Neuronal stem cell (in vitro differentiated cells): ENCODE results near the gene CD3D.

Source experiments
- DNase-seq: peaks from one replicate; pipeline ENCODE4 v3.0.0-alpha.2; 2013; ENCODE audit warnings: low spot score
- H2AFZ ChIP-seq: one replicate; pipeline ENCODE4 v1.6.1; 2013; ENCODE audit warnings: mild to moderate bottlenecking, low read length, inconsistent platforms
- H2AK5ac ChIP-seq: 2 replicates; pipeline ENCODE4 v1.6.1; 2013; ENCODE audit warnings: low read depth, mild to moderate bottlenecking, inconsistent platforms, low read length, moderate library complexity, mixed read lengths
- H2BK120ac ChIP-seq: 2 replicates; pipeline ENCODE4 v1.6.1; 2013; ENCODE audit warnings: low read depth, mild to moderate bottlenecking, inconsistent platforms, low read length, moderate library complexity, mixed read lengths
- H2BK12ac ChIP-seq: one replicate; pipeline ENCODE4 v1.6.1; 2013; ENCODE audit warnings: low read length, inconsistent platforms
- H2BK15ac ChIP-seq: 2 replicates; pipeline ENCODE4 v1.6.1; 2013; ENCODE audit warnings: mild to moderate bottlenecking, low read length, inconsistent platforms, mixed read lengths
- H2BK5ac ChIP-seq: one replicate; pipeline ENCODE4 v1.6.1; 2013; ENCODE audit warnings: inconsistent platforms, mild to moderate bottlenecking, low read length, moderate library complexity
- H3K14ac ChIP-seq: one replicate; pipeline ENCODE4 v1.6.1; 2013; ENCODE audit warnings: low read length, inconsistent platforms
- H3K18ac ChIP-seq: 2 replicates; pipeline ENCODE4 v1.6.1; 2013; ENCODE audit warnings: low read length, inconsistent platforms
- H3K23ac ChIP-seq: 2 replicates; pipeline ENCODE4 v1.6.1; 2013; ENCODE audit warnings: low read depth, mild to moderate bottlenecking, mixed read lengths, low read length, inconsistent platforms; ENCODE audit not compliant: poor library complexity
- H3K27ac ChIP-seq: replicated peaks from 3 replicates; pipeline ENCODE4 v1.5.1; 2013; ENCODE audit warnings: low read length, inconsistent platforms
- H3K27me3 ChIP-seq, 3 experiments: 2 replicates each; pipeline ENCODE4 v1.6.1; 2013; ENCODE audit warnings: low read length in 3 of 3, mild to moderate bottlenecking in 2 of 3, inconsistent platforms in 1 of 3, low read depth in 1 of 3, mixed read lengths in 1 of 3, moderate library complexity in 1 of 3; ENCODE audit not compliant: control insufficient read depth in 3 of 3, insufficient read depth in 3 of 3
- H3K36me3 ChIP-seq, 2 donors: replicated peaks in 1 of 2; 2 replicates each; pipeline ENCODE4 v1.6.1; 2013; ENCODE audit warnings: low read length in 2 of 2; ENCODE audit not compliant: control insufficient read depth in 2 of 2, insufficient read depth in 2 of 2
- H3K4ac ChIP-seq: 2 replicates; pipeline ENCODE4 v1.6.1; 2013; ENCODE audit warnings: inconsistent platforms, mild to moderate bottlenecking, low read length, moderate library complexity
- H3K4me1 ChIP-seq, 2 donors: 1 replicate in 1 of 2; 2 replicates in 1 of 2; pipeline ENCODE4 v1.6.1; 2013; ENCODE audit warnings: low read length in 2 of 2, low read depth in 1 of 2; ENCODE audit not compliant: control insufficient read depth in 2 of 2, insufficient read depth in 1 of 2
- H3K4me2 ChIP-seq: one replicate; pipeline ENCODE4 v1.6.1; 2013; ENCODE audit warnings: mild to moderate bottlenecking, low read length, inconsistent platforms; ENCODE audit not compliant: insufficient read depth, poor library complexity, severe bottlenecking
- H3K4me3 ChIP-seq, 2 donors: 2 replicates each; pipeline ENCODE4 v1.5.1; 2013; ENCODE audit warnings: low read length in 2 of 2, mild to moderate bottlenecking in 2 of 2, inconsistent platforms in 1 of 2, moderate library complexity in 1 of 2
- H3K79me1 ChIP-seq: one replicate; pipeline ENCODE4 v1.6.1; 2013; ENCODE audit warnings: low read depth, mild to moderate bottlenecking, inconsistent platforms, low read length, moderate library complexity
- H3K9ac ChIP-seq: one replicate; pipeline ENCODE4 v1.6.1; 2013; ENCODE audit warnings: mild to moderate bottlenecking, low read depth, low read length, inconsistent platforms; ENCODE audit not compliant: poor library complexity
- H3K9me3 ChIP-seq, 2 donors: replicated peaks in 1 of 2; 2 replicates each; pipeline versions ENCODE3 to v1.6.1; 2013; ENCODE audit warnings: low read length in 2 of 2, mild to moderate bottlenecking in 2 of 2, inconsistent platforms in 1 of 2, low read depth in 1 of 2, mixed read lengths in 1 of 2, moderate library complexity in 1 of 2; ENCODE audit not compliant: control insufficient read depth in 2 of 2, insufficient read depth in 1 of 2
- H4K8ac ChIP-seq: one replicate; pipeline ENCODE4 v1.6.1; 2013; ENCODE audit warnings: low read depth, mild to moderate bottlenecking, inconsistent platforms, low read length, moderate library complexity
- H4K91ac ChIP-seq: one replicate; pipeline ENCODE4 v1.6.1; 2013; ENCODE audit warnings: low read length, low read depth, mild to moderate bottlenecking, inconsistent platforms; ENCODE audit not compliant: poor library complexity
- WGBS, 2 donors: extraction: QIAGEN DNeasy Blood & Tissue Kit; methylation state at CpG; one replicate each; pipeline ENCODE4 v1.1.7; 2013; ENCODE audit warnings: missing lambda C conversion rate in 2 of 2, mixed read lengths in 1 of 2; ENCODE audit not compliant: insufficient read length in 2 of 2, insufficient replicate concordance in 1 of 2; ENCODE audit errors: extremely low coverage in 2 of 2; 5-methylcytosine and 5-hydroxymethylcytosine counted together

CD3D gene

DNA sequence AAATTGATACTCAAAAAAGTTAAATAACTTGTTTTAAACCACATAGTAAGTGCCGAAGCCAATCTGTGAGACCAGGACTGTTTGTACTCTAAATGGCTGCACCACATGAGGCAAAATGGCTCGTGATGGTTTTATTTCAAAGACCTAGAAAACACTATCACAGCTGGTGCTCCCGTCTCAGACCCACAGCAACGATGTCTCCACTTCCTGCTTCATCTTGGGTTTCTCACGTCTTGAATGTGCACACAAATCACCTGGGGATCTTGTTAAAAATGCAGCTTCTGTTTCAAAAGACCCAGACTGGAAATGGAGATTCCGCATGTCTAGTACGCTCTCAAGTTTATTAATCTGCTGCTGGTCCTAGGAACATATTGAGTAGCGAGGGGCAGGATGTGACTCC, 36.8 kb downstream of the CD3D start:
- no peak overlapping the region for H2BK15ac ChIP-seq
- no peak overlapping the region for H4K91ac ChIP-seq
- H3K36me3 ChIP-seq = no peaks in the 10 kb centered on the region
- no peak overlapping the region for H3K9ac ChIP-seq
- H2AK5ac ChIP-seq = no peak overlapping the region
- no peak overlapping the region for H4K8ac ChIP-seq
- peak overlapping the region; percentile 62 for H2AFZ ChIP-seq
- DNase-seq = no peak
- H3K4me2 ChIP-seq = no peak overlapping the region
- no peak overlapping the region for H3K4ac ChIP-seq
- no peak overlapping the region for H2BK5ac ChIP-seq
- no peak overlapping the region for H3K4me3 ChIP-seq
- H3K27ac ChIP-seq = no peak overlapping the region
- H3K4me1 ChIP-seq = no peaks in the 10 kb centered on the region
- WGBS, 2 donors = no CpG with 5 or more reads among the region's 8 CpGs
- no peak overlapping the region for H3K18ac ChIP-seq
- no peak overlapping the region for H3K14ac ChIP-seq
- H3K9me3 ChIP-seq = no peaks in the 10 kb centered on the region
- H3K79me1 ChIP-seq = no peaks in the 10 kb centered on the region
- H3K23ac ChIP-seq = no peak overlapping the region
- peaks cover 0 to 41% (median 0%) of the 10 kb centered on the region in 3 experiments for H3K27me3 ChIP-seq
- H2BK12ac ChIP-seq = no peak overlapping the region
- no peak overlapping the region for H2BK120ac ChIP-seq

DNA sequence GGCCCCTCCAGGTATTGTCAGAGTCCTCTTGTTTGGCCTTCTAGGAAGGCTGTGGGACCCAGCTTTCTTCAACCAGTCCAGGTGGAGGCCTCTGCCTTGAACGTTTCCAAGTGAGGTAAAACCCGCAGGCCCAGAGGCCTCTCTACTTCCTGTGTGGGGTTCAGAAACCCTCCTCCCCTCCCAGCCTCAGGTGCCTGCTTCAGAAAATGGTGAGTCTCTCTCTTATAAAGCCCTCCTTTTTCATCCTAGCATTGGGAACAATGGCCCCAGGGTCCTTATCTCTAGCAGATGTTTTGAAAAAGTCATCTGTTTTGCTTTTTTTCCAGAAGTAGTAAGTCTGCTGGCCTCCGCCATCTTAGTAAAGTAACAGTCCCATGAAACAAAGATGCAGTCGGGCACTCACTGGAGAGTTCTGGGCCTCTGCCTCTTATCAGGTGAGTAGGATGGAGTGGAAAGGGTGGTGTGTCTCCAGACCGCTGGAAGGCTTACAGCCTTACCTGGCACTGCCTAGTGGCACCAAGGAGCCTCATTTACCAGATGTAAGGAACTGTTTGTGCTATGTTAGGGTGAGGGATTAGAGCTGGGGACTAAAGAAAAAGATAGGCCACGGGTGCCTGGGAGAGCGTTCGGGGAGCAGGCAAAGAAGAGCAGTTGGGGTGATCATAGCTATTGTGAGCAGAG, 37.8 kb downstream of the CD3D start, which contains the start of gene CD3E:
Gene CD3E, plus strand, starts transcription at position 163 of the 681 bp plus-strand sequence. Its CDS starts 223 bp downstream, at position 386.
- H2BK5ac ChIP-seq = no peak within 1 kb of the TSS
- H3K4me3 ChIP-seq = no peak within 1 kb of the TSS
- no peak within 1 kb of the TSS for H2BK120ac ChIP-seq
- WGBS, 2 donors = no CpG with 5 or more reads among the region's 8 CpGs
- no peak within 1 kb of the TSS for H2BK15ac ChIP-seq
- no peaks in the 10 kb centered on the region for H3K4me1 ChIP-seq
- H3K18ac ChIP-seq = no peak within 1 kb of the TSS
- H3K14ac ChIP-seq = no peak within 1 kb of the TSS
- no peaks in the 10 kb centered on the region for H3K36me3 ChIP-seq
- H3K9me3 ChIP-seq = no peaks in the 10 kb centered on the region
- no peak within 1 kb of the TSS for H3K9ac ChIP-seq
- H3K23ac ChIP-seq = no peak within 1 kb of the TSS
- peak within 1 kb of the TSS; percentile 40 for H2AFZ ChIP-seq
- H2BK12ac ChIP-seq = no peak within 1 kb of the TSS
- no peaks in the 10 kb centered on the region for H3K79me1 ChIP-seq
- no peak within 1 kb of the TSS for H3K4me2 ChIP-seq
- peaks cover 0 to 49% (median 0%) of the 10 kb centered on the region in 3 experiments for H3K27me3 ChIP-seq
- no peak within 1 kb of the TSS for H3K4ac ChIP-seq
- H3K27ac ChIP-seq = no peak within 1 kb of the TSS
- H4K8ac ChIP-seq = no peak within 1 kb of the TSS
- DNase-seq = no peak
- H4K91ac ChIP-seq = no peak within 1 kb of the TSS
- no peak within 1 kb of the TSS for H2AK5ac ChIP-seq

DNA sequence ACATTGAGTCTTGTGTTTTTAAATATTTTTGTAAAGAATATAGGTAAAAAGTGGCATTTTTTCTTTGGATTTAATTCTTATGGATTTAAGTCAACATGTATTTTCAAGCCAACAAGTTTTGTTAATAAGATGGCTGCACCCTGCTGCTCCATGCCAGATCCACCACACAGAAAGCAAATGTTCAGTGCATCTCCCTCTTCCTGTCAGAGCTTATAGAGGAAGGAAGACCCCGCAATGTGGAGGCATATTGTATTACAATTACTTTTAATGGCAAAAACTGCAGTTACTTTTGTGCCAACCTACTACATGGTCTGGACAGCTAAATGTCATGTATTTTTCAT, 38.3 kb downstream of the CD3D start:
- Histone ChIP-seq H3K4me1 (no peaks in the 10 kb centered on the region), H3K23ac (no peak overlapping the region), H3K4me2 (no peak overlapping the region), H3K27ac (no peak overlapping the region), H3K18ac (no peak overlapping the region), H3K4ac (no peak overlapping the region), H3K14ac (no peak overlapping the region), H4K91ac (no peak overlapping the region), H4K8ac (no peak overlapping the region), H3K27me3 (peaks cover 0 to 49% (median 0%) of the 10 kb centered on the region in 3 experiments), H2BK15ac (no peak overlapping the region), H2AK5ac (no peak overlapping the region), H3K9ac (no peak overlapping the region), H3K79me1 (no peaks in the 10 kb centered on the region), H2AFZ (no peak overlapping the region), H3K4me3 (no peak overlapping the region), H2BK120ac (no peak overlapping the region), H2BK5ac (no peak overlapping the region), H2BK12ac (no peak overlapping the region), H3K9me3 (no peaks in the 10 kb centered on the region), H3K36me3 (no peaks in the 10 kb centered on the region)
- no peak for DNase-seq
- WGBS, 2 donors = no CpG with 5 or more reads among the region's 1 CpG

DNA sequence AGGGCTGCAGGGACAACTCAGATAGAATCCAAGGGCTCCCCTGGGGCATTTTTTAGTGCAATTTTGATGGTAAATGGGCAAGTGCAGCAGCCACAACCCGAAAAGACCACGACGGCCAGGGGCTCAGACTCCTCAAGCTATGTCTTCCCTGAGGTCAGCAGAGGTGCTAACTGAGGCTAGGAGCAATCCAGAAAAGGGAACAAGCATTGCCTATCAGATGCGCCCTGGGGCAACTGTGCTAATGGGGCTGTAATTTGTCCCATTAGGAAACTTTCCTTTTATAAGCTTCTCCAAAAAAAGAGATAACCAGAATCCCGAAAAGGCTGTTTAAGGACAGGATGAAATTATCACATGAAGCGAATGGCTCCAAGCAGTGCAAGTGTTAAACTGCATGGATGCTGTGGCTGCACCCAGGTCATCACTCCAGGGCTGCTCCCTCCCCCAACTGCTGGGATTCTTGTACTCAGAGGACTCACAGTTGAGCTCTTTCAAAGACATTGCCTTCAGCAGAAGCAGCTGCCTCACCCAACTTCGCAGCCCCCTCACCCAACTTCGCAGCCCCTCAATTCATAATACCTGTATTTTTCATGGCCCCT, 40.8 kb downstream of the CD3D start:
- no peak overlapping the region for H2BK5ac ChIP-seq
- no peaks in the 10 kb centered on the region for H3K79me1 ChIP-seq
- H3K36me3 ChIP-seq = no peaks in the 10 kb centered on the region
- H4K91ac ChIP-seq = no peak overlapping the region
- H3K9me3 ChIP-seq = no peaks in the 10 kb centered on the region
- H3K4me3 ChIP-seq = no peak overlapping the region
- H3K9ac ChIP-seq = no peak overlapping the region
- H3K4me1 ChIP-seq = no peaks in the 10 kb centered on the region
- H3K14ac ChIP-seq = no peak overlapping the region
- no peak overlapping the region for H3K4me2 ChIP-seq
- peaks cover 0 to 49% (median 0%) of the 10 kb centered on the region in 3 experiments for H3K27me3 ChIP-seq
- no peak overlapping the region for H2BK120ac ChIP-seq
- no peak overlapping the region for H3K4ac ChIP-seq
- H2AFZ ChIP-seq = no peak overlapping the region
- H3K23ac ChIP-seq = no peak overlapping the region
- no peak overlapping the region for H4K8ac ChIP-seq
- no peak overlapping the region for H2AK5ac ChIP-seq
- no peak overlapping the region for H3K18ac ChIP-seq
- no peak overlapping the region for H3K27ac ChIP-seq
- no peak overlapping the region for H2BK15ac ChIP-seq
- H2BK12ac ChIP-seq = no peak overlapping the region
- WGBS, 2 donors = no CpG with 5 or more reads among the region's 8 CpGs
- DNase-seq = no peak
